ENCODE data around the gene BTG4.

BTG4 gene

GRCh38 chr11:111557425-111558111, 45.4 kb upstream of the BTG4 start:
- Histone ChIP-seq H3K27me3 (ENCODE audit: insufficient read depth, low read depth, severe bottlenecking) (no peaks in the 10 kb centered on the region), H3K36me3 (no peaks in the 10 kb centered on the region), H3K27ac (no peak overlapping the region), H3K4me3 (ENCODE audit: low read depth, low read length) (no peak overlapping the region), H3K9me3 (ENCODE audit: severe bottlenecking) (peaks cover 9% of the 10 kb centered on the region)
- no peak for TF ChIP-seq CTCF (IDR thresholded peaks at IDR 0.05; ENCODE audit: low read depth, low read length)
- no peak for DNase-seq

GRCh38 chr11:111555255-111555654, 43.1 kb upstream of the BTG4 start:
- Histone ChIP-seq H3K9me3 (ENCODE audit: severe bottlenecking) (peaks cover 9% of the 10 kb centered on the region), H3K27ac (no peak overlapping the region), H3K4me3 (ENCODE audit: low read depth, low read length) (no peak overlapping the region), H3K27me3 (ENCODE audit: insufficient read depth, low read depth, severe bottlenecking) (no peaks in the 10 kb centered on the region), H3K36me3 (no peaks in the 10 kb centered on the region)
- TF ChIP-seq CTCF (IDR thresholded peaks at IDR 0.05; ENCODE audit: low read depth, low read length), result no peak
- no peak for DNase-seq

- H3K36me3 ChIP-seq, result no peaks in the 10 kb centered on the region
- no peak overlapping the region for H3K4me3 ChIP-seq (ENCODE audit: low read depth, low read length)
- no peaks in the 10 kb centered on the region for H3K27me3 ChIP-seq (ENCODE audit: insufficient read depth, low read depth, severe bottlenecking)
- no peak for TF ChIP-seq CTCF (IDR thresholded peaks at IDR 0.05; ENCODE audit: low read depth, low read length)
- no peak for DNase-seq
- peaks cover 9% of the 10 kb centered on the region for H3K9me3 ChIP-seq (ENCODE audit: severe bottlenecking)
- no peak overlapping the region for H3K27ac ChIP-seq
Measured at GRCh38 chr11:111554532-111554931, 42.3 kb upstream of the BTG4 start.

GRCh38 chr11:111550258-111550657, 38.1 kb upstream of the BTG4 start:
- TF ChIP-seq CTCF (IDR thresholded peaks at IDR 0.05; ENCODE audit: low read depth, low read length), result no peak
- no peaks in the 10 kb centered on the region for H3K36me3 ChIP-seq
- no peak overlapping the region for H3K4me3 ChIP-seq (ENCODE audit: low read depth, low read length)
- no peak overlapping the region for H3K27ac ChIP-seq
- H3K9me3 ChIP-seq (ENCODE audit: severe bottlenecking), result no peaks in the 10 kb centered on the region
- H3K27me3 ChIP-seq (ENCODE audit: insufficient read depth, low read depth, severe bottlenecking), result no peaks in the 10 kb centered on the region
- DNase-seq, result no peak

- no peak for DNase-seq
- no peaks in the 10 kb centered on the region for H3K36me3 ChIP-seq
Measured at GRCh38 chr11:111549869-111550203, 37.6 kb upstream of the BTG4 start.

More at GRCh38 chr11:111549869-111550203, 37.6 kb upstream of the BTG4 start:
- no peaks in the 10 kb centered on the region for H3K27me3 ChIP-seq (ENCODE audit: insufficient read depth, low read depth, severe bottlenecking)
- H3K27ac ChIP-seq, result no peak overlapping the region
- no peak overlapping the region for H3K4me3 ChIP-seq (ENCODE audit: low read depth, low read length)
- no peak for TF ChIP-seq CTCF (IDR thresholded peaks at IDR 0.05; ENCODE audit: low read depth, low read length)
- H3K9me3 ChIP-seq (ENCODE audit: severe bottlenecking), result no peaks in the 10 kb centered on the region
